OCI-LY1 (cell line): ENCODE measurements around the gene CPNE5.

Experiments used
- H2AFZ ChIP-seq: fragments of 200-600 bp; sonication (generic), shearing (Covaris generic); 2 replicates; pipeline ENCODE4 v1.6.0; 2014; ENCODE audit warnings: antibody characterized with exemption, mild to moderate bottlenecking, low read length
- H3F3A ChIP-seq: fragments of 200-600 bp; sonication (generic), shearing (Covaris generic); 2 replicates; pipeline ENCODE4 v1.6.0; 2014; ENCODE audit warnings: mild to moderate bottlenecking, antibody characterized with exemption, low read length, moderate library complexity; ENCODE audit not compliant: insufficient read depth
- H3K27ac ChIP-seq: fragments of 200-600 bp; sonication (generic); 2 replicates; pipeline ENCODE4 v1.5.1; 2014; ENCODE audit warnings: low read length, mixed run types, mild to moderate bottlenecking, low read depth; ENCODE audit not compliant: poor library complexity, severe bottlenecking
- H3K27me3 ChIP-seq: fragments of 200-600 bp; sonication (generic); 2 replicates; pipeline ENCODE4 v1.6.0; 2014; ENCODE audit warnings: antibody characterized with exemption, mild to moderate bottlenecking, low read length, moderate library complexity; ENCODE audit not compliant: insufficient read depth
- H3K36me3 ChIP-seq: fragments of 200-600 bp; sonication (generic); 2 replicates; pipeline ENCODE4 v1.6.1; 2014; ENCODE audit warnings: mild to moderate bottlenecking, antibody characterized with exemption, low read length, moderate library complexity, mixed read lengths; ENCODE audit not compliant: insufficient read depth
- H3K4me1 ChIP-seq: fragments of 200-600 bp; sonication (generic); 2 replicates; pipeline ENCODE4 v1.5.1; 2014; ENCODE audit warnings: mild to moderate bottlenecking, low read length, moderate library complexity; ENCODE audit not compliant: insufficient read depth, severe bottlenecking
- H3K4me2 ChIP-seq: fragments of 200-600 bp; sonication (generic), shearing (Covaris generic); 2 replicates; pipeline ENCODE4 v1.6.1; 2014; ENCODE audit warnings: low read length
- H3K4me3 ChIP-seq: fragments of 200-600 bp; sonication (generic); 2 replicates; pipeline ENCODE4 v1.5.1; 2014; ENCODE audit warnings: low read length, low read depth, mild to moderate bottlenecking, mixed read lengths; ENCODE audit not compliant: poor library complexity, severe bottlenecking
- H3K79me2 ChIP-seq: fragments of 200-600 bp; shearing (Covaris generic); 2 replicates; pipeline ENCODE4 v1.6.1; 2016; ENCODE audit warnings: mixed run types, low read length, mixed read lengths; ENCODE audit not compliant: insufficient read depth
- H3K9ac ChIP-seq: fragments of 200-600 bp; sonication (generic), shearing (Covaris generic); 2 replicates; pipeline ENCODE4 v1.6.1; 2014; ENCODE audit warnings: mild to moderate bottlenecking, low read length, mixed read lengths
- H3K9me2 ChIP-seq: fragments of 200-600 bp; sonication (generic), shearing (Covaris generic); 2 replicates; pipeline ENCODE4 v1.6.1; 2014; ENCODE audit warnings: low read depth, mild to moderate bottlenecking, low read length, mixed read lengths
- H3K9me3 ChIP-seq: fragments of 200-600 bp; shearing (Covaris generic); 2 replicates; pipeline ENCODE4 v1.6.1; 2014; ENCODE audit warnings: low read length, mixed read lengths
- H4K20me1 ChIP-seq: fragments of 200-600 bp; sonication (generic), shearing (Covaris generic); 2 replicates; pipeline ENCODE4 v1.6.0; 2016; ENCODE audit warnings: mild to moderate bottlenecking, low read length; ENCODE audit not compliant: insufficient read depth
- CTCF ChIP-seq: fragments of 200-600 bp; sonication (generic), shearing (Covaris generic); IDR thresholded peaks from 2 replicates; pipeline ENCODE4 v1.5.1; 2017; ENCODE audit warnings: mild to moderate bottlenecking, antibody characterized with exemption, low read length, moderate library complexity, mixed read lengths
- EZH2 ChIP-seq: fragments of 200-600 bp; sonication (generic), shearing (Covaris generic); IDR thresholded peaks from 2 replicates; pipeline ENCODE4 v1.8.0; 2017; ENCODE audit warnings: borderline replicate concordance, mixed run types, mild to moderate bottlenecking, antibody characterized with exemption, low read length, moderate library complexity, mixed read lengths

CPNE5 gene

GRCh38 chr6:36740818-36741179 is 98.4 kb downstream of the CPNE5 start:
- H3K9me3 ChIP-seq, result no peaks in the 10 kb centered on the region
- no peak overlapping the region for H3K27ac ChIP-seq
- no peaks in the 10 kb centered on the region for H3K27me3 ChIP-seq
- no peak overlapping the region for H3K4me3 ChIP-seq
- TF ChIP-seq EZH2, result no peak
- TF ChIP-seq CTCF, result no peak
- H2AFZ ChIP-seq, result no peak overlapping the region
- no peaks in the 10 kb centered on the region; the same call in 1 of the 2 replicates for H3K36me3 ChIP-seq
- H3K9ac ChIP-seq, result no peak overlapping the region
- no peaks in the 10 kb centered on the region for H3K9me2 ChIP-seq
- no peaks in the 10 kb centered on the region for H3K79me2 ChIP-seq
- H4K20me1 ChIP-seq, result no peaks in the 10 kb centered on the region
- no peaks in the 10 kb centered on the region for H3F3A ChIP-seq
- peaks cover 7% of the 10 kb centered on the region for H3K4me1 ChIP-seq
- H3K4me2 ChIP-seq, result no peak overlapping the region

GRCh38 chr6:36739947-36740817 is 99.1 kb downstream of the CPNE5 start:
- Histone ChIP-seq H3K27me3 (no peaks in the 10 kb centered on the region), H3K4me3 (no peak overlapping the region), H3K9ac (no peak overlapping the region), H3K9me2 (no peaks in the 10 kb centered on the region), H3K4me1 (peaks cover 12% of the 10 kb centered on the region), H3K4me2 (no peak overlapping the region), H3K27ac (no peak overlapping the region), H3K9me3 (no peaks in the 10 kb centered on the region), H3K36me3 (no peaks in the 10 kb centered on the region; the same call in 1 of the 2 replicates), H2AFZ (no peak overlapping the region), H4K20me1 (no peaks in the 10 kb centered on the region), H3K79me2 (no peaks in the 10 kb centered on the region), H3F3A (no peaks in the 10 kb centered on the region)
- no peak for TF ChIP-seq CTCF
- no peak for TF ChIP-seq EZH2

- H3K27ac ChIP-seq, result no peak overlapping the region
- H3K9me2 ChIP-seq, result no peaks in the 10 kb centered on the region
- no peaks in the 10 kb centered on the region for H3K27me3 ChIP-seq
- no peaks in the 10 kb centered on the region for H3F3A ChIP-seq
- no peaks in the 10 kb centered on the region for H3K9me3 ChIP-seq
- TF ChIP-seq EZH2 (no peak), CTCF (no peak)
- no peak overlapping the region for H2AFZ ChIP-seq
- no peaks in the 10 kb centered on the region for H3K36me3 ChIP-seq
- H3K4me3 ChIP-seq, result no peak overlapping the region
- H3K4me1 ChIP-seq, result peaks cover 17% of the 10 kb centered on the region
- no peak overlapping the region for H3K4me2 ChIP-seq
- H3K9ac ChIP-seq, result no peak overlapping the region
- H3K79me2 ChIP-seq, result no peaks in the 10 kb centered on the region
- no peaks in the 10 kb centered on the region for H4K20me1 ChIP-seq
Measured at GRCh38 chr6:36738108-36738507, 101.1 kb downstream of the CPNE5 start.
